Measurements from ENCODE around the gene TTLL12.

- TF ChIP-seq CTCF (IDR thresholded peaks at IDR 0.05; ENCODE audit: insufficient read depth, low read depth, low read length) = no peak
- no peak for TF ChIP-seq EZH2 (IDR thresholded peaks at IDR 0.05; ENCODE audit: insufficient read depth, low read length)
Measured at GRCh38 chr22:43128928-43129424, 58.0 kb downstream of the TTLL12 start.

All from astrocyte (in vitro differentiated cells and primary cell).